Myocyte (in vitro differentiated cells): ENCODE results near the gene C16orf74. TPM values are rescaled to one million over a fixed set of nuclear protein-coding genes. Genes with fewer than 3 reads are reported as not detected.

Experiments
- DNase-seq: peaks from one replicate; pipeline ENCODE4 v3.0.0-alpha.2; 2012; ENCODE audit warnings: low read depth
- polyA plus RNA-seq: library from polyadenylated mRNA; unstranded; fragments of >200 nt; gene quantifications from one replicate; pipeline ENCODE4 v1.2.1, GENCODE V29; 2012; ENCODE audit warnings: missing spikeins
- total RNA-seq: library from RNA; depleted of rRNA; stranded (reverse); fragments of >200 nt; gene quantifications from 2 replicates; pipeline ENCODE4 v1.2.3, GENCODE V29; 2014

C16orf74 gene
- total RNA-seq = 0.16 TPM in 1 of 2 replicates, not detected in the other
- polyA plus RNA-seq = 0.19 TPM

DNA sequence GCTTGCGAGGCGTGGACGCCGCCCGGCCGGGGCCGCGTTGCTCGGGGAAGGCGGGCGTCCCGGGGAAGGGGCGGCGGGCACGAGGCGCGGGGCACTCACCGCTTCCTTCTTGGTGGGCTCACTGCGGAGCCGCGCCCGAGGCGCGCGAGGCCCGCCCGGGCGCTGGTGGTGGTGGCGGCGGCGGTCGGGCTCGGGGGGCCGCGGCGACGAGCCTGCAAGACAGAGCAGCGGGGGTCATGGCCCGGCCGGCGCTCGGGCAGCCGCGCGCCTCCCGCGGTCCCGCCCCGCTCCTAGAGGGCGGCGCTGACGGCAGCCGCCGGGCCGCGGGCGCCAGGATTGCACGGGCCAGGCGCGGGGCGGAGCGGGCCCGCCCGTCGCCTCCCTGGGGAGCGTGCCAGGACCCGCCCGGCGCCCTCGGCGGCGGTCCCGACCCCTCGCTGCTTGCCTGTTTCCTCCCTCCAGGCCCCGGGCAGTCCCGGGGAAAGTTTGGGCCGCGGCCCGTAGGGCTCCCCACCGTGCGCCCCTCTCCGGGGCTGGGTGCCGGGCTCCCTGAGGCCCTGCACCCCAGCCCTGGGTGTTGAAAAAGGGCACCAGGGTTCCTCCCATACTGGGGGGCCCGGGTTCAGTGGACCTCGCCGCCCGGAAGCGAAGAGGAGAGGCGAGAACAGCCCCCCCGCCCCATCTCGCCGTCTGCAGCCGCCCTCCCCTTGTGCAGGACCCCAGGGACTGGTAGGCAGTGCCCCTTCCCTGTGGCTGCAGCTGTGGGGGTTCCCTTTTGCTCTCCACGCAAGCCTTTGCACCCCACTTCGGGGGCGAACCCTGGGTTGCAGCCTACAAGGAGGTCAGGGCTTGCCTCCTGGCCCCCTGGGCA, at the start of gene C16orf74:
C16orf74 (minus strand) TSS at position 270 of the 871 bp plus-strand sequence. CDS start 15,879 bp downstream, outside the sequence.
- peak; percentile 20 for DNase-seq

DNA sequence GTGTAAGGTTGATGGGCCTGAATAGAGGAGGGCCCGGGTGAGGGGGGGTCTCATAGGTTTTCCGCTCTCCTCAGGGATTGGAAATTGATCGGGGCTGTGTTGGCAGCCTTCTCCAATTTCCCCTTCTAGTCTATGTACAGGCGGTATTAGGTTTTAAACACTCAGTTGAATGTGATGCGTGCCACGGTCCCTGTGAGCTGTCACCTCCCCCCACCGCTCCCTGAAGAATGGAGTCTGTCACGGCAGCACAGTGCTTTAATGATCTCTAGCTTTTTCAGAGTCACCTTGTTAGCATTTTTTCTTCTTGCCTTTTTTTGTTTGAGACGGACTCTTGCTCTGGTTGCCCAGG, 49.4 kb upstream of the C16orf74 start:
- peak; percentile 16 for DNase-seq

DNA sequence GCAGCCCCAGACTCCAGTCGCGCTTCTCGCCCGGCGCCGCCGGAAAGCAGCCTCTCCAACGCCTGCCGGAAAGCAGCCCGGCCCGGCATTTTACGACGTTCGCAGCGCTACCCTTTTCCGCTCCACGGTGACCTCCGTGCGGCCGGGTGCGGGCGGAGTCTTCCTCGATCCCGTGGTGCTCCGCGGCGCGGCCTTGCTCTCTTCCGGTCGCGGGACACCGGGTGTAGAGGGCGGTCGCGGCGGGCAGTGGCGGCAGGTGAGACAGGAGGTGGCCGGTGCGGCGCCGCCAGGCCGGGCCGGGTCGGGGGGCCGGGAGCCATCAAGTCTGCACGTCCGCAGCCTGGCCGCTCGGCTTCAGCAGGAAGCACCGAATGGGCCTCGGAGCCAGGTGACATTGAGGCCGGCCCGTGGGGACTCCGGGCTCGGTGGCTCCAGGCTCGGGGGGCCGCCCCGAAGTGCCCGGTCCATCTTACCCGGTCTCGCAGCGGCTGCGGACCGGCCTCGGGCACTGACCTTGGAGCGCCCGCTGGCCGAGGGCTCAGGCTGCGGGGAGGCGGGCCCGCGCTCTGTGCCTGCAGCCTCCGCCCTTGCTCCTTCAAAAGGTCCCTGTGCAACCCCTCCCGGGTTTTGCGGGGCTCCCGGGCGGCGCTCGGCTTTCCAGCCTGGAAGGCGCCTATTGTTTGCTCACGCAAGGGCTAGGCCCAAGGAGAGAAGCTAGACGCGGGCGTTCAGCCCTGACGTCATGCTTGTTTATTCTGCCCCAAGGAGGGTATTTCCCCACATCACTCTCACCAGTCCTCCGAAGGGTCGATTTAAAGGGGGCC, 48.8 kb upstream of the C16orf74 start, which contains the start of the genes COX4I1 and EMC8:
COX4I1 (plus strand) TSS at position 199 of the 824 bp plus-strand sequence. CDS start 1,511 bp downstream, outside the sequence.
EMC8 (minus strand) TSS at position 48 of the 824 bp plus-strand sequence. CDS start 249 bp downstream, outside the sequence.
- peak; percentile 96 for DNase-seq

DNA sequence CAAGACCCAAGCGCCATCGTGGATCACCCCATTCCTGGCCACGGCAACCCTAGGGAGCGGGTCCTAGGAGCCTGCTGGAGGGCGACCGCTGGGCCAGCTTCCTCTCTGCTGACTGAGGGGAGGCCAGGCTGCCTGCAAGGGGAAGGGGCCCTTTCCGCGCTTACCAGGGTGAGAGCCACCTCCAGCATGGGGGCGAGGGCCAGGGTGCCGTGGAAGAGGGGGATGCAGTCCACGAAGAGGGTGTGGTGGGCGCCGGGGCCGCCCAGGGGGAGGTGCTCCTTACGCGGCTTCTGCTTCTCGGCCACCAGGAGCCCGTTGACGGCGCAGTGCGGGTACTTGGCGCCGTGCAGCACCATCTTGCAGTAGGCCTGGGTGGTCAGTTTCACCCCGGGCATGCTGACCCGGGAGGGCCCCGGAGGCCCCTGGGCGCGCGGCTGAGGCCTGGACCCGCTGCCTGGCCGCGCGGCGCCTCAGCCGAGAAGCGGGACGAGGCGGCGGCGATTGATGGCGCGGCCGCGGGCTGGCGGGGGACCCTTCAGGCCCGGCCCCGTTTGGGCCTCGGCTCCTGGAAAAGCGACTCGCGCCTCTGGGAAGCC, 48.1 kb upstream of the C16orf74 start:
- peak; percentile 15 for DNase-seq

DNA sequence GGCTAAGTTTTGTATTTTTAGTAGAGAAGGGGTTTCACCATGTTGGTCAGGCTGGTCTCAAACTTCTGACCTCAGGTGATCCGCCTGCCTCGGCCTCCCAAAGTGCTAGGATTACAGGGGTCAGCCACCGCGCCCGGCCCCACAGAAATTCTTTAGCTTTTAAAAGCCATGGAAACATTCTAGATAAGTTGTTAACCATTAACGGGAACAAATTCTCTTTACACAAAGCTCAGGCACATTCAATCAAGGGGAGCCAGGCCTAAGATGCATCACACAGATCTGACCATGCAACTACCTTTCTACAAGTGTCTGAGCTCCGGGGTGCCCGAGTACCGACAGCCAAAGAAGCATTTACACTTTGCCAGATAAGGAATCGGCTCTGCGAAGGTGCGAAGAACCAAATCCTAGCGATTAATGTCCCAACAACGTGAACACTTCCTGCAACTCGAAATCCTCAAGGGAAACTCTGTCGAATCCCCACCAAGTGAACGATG, 47.4 kb upstream of the C16orf74 start:
- no peak for DNase-seq

DNA sequence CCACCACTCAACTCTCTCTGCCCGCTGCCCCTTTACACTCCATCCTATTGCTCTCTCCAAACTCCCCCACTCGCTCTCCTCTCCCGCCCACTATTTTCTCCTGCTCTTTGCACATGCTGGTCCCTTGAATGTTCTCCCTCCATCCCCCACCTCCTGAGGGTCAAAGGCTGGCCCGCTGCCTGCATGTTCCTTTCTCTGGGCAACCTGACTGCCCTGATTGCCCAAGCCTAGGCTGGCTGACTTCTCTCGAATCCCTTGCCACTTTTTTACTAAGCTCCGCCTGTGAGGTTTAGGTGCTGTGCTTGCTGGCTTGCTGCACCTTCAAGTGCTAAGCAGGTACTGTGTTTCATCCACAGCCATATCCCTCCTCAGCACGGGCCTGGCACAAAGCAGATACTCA, 45.7 kb upstream of the C16orf74 start:
- DNase-seq = no peak

DNA sequence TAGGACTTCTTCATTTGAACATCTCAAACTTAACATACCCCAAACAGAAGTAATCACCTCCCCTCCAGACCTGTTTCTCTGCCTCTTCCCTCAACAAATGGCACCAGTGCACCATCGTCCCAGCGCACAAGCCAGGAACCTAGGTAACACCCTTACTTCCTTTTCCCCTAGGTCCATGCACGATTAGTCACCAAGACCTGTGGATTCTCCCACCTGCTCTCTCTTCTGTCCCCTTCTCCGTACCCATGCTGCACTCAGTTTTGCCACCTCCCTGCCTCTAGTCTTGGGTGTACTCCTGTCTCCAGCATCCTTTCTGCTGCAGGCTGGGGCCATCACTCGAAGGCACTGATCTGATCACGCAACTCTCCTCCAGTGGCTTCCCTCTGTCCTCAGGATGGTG, 45.3 kb upstream of the C16orf74 start:
- no peak for DNase-seq

DNA sequence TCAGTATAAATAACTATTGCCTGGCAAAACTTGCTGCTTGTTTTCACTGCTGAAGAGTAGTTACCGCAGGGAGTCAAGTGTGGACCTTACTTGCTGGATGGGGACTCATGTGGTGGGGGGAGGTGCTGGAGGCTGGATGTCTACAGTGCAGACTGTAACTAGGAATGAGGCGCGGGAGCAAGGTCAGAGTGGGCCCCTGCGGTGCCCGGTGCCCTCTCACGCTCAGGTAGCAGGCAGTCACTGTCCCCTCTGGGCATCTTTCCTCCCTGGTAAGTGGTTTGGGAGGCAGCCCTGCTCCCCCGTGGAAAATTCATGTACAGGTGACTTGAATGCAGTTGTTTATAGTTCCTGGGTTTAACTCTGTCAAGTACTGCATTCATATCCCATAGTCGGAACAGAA, 43.8 kb upstream of the C16orf74 start:
- no peak for DNase-seq

DNA sequence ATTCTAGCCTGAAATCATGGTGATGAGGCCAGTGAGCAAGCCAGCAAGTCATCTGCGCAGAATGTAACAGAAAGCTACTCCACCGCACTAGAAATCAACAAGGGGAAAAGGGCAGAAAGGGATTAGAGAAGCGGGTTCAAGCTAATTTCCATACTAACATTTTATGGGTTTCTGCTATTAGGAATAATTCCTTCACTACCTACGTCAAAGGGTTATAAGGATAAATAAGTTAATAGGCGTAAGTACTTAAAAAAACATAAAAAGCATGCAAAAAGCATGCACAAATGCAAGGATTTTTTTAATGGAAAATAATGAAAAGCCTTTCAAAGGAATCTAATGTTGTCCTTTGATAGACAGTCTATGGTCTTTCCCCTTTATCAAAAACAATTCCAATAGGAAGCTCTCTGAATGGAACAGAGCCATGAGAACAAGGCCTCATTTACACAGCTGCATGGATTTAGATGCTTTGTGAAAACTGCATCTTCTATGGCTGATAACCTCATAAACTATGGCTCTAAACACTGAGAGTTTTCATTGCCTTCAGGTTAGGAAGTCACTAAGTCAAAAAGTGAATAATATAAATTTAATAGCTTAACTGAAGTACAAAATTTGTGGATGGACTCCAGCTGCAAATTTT, 42.9 kb upstream of the C16orf74 start:
- no peak for DNase-seq

DNA sequence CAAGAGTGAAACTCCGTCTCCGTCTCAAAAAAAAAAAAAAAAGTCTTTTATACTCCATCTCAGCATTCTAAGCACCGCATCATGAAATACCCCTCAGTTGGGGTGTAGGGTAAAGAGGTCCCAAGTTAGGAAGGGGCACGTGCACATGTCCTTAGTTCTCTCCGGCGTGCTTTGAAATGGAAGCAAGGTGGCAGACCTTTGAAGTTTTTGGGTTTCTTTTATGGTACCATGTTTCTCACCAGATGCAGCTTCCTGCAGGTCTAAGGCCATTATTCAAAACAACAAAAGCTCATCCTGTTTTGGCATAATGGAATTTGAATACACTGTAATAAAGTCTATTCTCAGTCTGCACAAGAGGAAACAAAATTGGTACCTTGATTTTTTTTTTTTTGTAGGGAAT, 38.9 kb upstream of the C16orf74 start:
- no peak for DNase-seq

DNA sequence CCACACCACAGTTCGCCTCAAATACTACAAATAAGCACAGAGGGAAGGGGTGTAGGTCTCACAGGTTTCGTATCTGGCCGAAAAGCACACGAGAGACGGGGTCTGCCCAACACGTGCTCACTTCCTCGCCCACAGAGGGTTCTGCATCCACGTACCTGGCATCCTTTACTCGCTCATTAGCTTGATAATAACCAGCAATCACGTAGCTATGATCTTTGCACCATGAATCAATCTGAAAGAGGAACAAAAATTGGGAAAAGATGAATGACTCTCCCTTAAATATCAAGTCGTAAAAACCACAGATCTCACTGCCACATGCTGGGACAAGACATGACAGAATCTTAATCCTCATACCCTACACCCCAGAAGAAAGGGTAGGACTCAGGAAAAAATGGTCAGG, 37.9 kb upstream of the C16orf74 start:
- no peak for DNase-seq

DNA sequence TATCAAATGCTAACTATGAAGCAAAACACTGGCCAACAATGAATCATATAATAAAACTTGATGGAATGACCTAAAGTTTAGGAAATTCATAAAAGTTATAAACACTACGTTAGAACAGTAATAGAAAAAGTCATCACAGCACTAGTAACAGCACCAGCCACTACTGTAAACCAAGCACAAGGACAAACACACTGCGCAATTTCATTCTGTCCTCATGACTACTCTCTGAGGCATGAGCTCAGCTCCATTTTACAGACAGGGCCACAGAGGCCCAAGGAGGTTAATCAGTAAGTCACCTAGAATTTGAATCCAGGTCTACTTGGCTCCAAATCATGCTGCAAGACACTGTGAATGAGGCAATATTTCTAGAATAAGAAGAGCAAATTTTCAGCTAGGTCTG, 35.0 kb upstream of the C16orf74 start:
- DNase-seq = no peak

DNA sequence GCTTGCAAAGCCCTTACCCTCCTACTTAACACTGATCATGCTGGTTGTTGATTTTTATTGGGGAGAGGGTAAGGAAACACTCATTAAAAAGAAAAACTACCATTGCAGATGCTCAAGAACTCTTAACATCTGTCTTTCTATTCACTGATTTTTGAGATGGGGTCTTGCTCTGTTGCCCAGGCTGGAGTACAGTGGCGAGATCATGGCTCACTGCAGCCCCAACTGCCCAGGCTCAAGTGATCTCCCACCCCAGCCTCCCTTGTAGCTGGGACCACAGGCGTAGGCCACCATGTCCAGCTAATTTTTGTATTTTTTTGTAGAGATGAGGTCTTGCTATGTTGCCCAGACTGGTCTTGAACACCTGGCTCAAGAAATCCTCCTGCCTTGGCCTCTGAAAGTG, 33.9 kb upstream of the C16orf74 start:
- DNase-seq = no peak

DNA sequence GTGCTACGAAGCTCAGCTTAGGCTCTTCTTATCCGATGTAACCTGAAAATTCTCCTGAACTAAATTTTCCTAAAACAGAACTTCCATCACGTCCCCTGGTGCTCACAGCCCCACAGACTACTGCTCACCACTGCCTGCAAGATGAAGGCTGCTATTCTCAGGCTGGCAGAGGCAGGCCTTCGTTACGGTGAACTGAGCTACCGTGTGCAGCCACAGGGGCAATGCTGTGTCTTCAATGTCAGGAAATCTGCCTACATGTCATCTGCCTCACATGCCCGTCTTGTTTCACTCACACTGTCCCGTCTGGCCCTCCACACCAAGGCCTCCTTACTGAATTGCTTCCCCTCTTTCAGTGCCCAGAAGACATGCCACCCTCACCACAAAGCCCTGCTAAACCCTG, 32.5 kb upstream of the C16orf74 start:
- DNase-seq = no peak

DNA sequence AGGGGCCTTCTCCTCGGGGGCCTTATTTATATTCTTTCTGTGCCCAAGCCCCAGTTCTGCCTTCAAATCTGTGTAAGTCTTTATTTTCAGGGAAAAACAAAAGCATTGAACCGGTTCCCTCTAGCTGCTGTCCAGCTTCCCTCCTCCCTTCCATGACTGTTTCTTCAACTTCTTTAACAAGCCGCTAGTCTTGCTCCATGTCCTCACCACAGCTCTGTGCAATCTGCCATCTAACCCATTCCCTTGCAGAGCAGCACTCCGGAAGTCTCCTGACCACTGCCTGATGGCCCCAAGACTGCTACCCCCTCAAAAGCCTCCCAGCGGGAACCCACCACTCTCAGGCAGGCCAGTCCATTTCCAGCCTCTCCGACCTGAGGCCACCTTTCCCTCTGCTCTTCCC, 31.6 kb upstream of the C16orf74 start:
- DNase-seq = no peak

DNA sequence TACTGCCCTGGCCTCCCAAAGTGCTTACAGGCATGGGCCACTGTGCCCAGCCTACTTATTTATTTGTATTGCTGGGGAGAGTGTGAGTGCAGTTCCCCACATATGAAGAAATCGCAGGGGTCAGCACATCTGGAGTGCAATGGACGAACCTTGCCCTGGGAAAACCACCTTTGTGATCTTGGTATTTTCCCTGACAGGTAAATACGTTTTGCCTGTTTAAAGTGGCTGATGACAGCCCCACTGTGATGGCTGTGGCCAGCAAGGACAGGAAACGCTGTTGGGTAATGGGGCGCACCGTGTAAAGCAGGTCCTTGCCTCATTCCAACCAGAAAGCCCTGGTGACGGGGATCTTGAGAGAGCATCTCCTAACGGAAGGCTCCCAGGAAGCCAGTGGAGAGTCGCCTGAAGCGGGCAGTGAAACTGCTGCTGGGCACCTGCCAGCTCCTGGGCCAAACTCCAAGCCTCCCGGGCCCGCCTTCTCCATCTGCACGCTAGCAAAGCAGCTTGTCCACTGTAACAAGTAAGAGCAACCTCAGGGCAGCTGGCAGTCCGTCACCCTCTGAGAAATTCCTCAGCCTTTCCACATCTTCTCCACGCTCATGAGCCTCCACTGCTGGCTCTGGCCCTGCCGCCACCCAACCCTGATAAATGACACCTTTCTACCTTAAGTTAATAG, 30.9 kb upstream of the C16orf74 start:
- DNase-seq = peak; percentile 38

DNA sequence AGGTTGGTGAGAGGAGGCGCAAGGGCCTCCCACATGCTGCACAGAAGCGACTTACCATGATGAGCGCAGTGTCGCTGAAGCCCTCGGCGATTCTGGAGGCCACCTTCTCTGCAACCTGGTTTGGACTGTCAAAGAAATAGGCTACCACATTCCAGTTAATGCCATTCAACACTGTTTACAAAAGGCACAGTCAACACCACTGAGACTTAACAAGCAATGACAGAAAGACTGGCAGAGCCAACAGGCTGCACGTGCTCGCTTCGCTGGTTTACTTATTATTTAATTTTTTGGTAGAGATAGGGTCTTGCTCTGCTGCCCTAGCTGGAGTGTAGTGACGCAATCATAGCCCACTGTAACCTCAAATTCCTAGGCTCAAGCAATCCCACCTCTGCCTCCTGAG, 30.3 kb upstream of the C16orf74 start:
- no peak for DNase-seq

DNA sequence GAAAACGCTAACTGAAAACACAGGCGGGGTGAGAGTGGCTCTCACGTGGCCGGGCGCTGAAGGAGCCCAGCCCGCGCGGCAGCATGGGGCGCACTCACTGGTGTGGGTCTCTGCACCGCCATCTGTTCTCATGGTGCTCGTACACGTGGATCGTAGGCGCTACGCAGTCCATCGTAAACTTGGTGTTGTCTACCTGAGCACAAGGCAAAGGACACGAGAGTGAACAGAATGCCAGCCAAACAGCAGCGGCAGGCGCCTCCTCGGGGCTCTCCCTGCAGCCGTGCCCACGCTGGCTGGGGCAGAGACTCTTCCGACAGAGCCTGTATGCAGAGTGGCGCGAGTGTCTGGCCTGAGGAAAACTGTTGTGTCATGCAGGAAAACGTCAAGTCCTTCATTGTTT, 29.4 kb upstream of the C16orf74 start:
- DNase-seq = no peak

DNA sequence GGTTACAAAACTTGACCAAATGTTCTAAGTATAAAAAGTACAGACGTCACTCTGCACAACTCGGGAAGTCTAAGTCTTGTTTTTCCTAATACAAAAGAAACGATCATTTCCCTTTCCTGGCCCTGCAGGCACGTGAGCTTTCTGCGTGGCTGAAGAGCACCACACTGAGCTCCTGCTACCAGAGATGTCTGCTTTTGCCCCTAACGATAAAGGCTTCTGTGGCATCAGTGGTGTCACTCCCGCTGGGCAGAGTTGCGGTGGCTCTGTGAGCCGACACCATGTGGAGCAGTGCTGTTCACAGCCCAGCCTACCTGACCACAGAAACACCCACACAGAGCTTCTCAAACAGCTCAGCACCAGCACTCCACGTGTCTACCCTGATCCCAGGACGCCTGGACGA, 28.0 kb upstream of the C16orf74 start:
- DNase-seq = no peak

DNA sequence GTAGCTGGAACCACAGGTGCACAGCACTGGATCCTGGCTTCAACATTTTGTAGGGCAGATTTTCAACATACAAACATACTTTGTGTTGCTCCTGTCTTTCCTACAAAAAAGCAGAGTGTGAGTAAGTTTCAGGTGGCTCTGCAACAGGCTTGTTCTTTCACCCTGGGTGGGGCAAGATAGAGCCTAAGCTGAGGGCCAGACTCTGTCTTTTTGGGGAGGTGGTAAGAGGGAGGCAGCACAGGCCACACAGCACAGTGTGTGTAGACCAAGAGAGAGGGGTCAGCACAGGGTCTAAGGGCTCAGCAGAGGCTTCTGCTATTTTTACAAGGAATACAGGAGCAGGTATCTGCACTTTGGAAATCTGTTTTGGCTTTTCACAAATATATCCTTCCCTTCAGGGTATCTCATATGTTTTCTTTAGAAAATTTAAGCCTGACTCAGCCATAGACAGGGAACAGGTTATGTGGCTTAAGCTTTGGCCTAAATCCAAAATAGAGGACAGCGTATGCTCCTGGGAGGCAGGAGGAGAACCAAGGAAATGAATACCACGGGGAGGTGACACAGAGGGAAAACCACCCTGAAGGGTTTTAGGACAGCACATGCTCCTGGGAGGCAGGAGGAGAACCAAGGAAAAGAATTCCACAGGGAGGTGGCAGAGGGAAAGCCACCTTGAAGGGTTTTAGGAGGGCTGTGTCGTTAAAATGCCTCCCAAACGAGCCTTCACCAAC, 26.9 kb upstream of the C16orf74 start:
- DNase-seq = peak; percentile 19
